SU-DHL-6 (cell line): ENCODE data around the gene DBNDD1.

Experiments used
- H2AFZ ChIP-seq: fragments of 200-600 bp; sonication (generic); 2 replicates; pipeline ENCODE4 v1.6.1; 2014; ENCODE audit warnings: low read depth, mild to moderate bottlenecking, moderate library complexity, mixed read lengths, antibody characterized with exemption, low read length; ENCODE audit not compliant: severe bottlenecking
- H3F3A ChIP-seq: fragments of 200-600 bp; shearing (Covaris generic); 2 replicates; pipeline ENCODE4 v1.6.0; 2016; ENCODE audit warnings: antibody characterized with exemption, mild to moderate bottlenecking; ENCODE audit not compliant: insufficient read depth
- H3K27ac ChIP-seq: fragments of 200-600 bp; sonication (generic); 2 replicates; pipeline ENCODE4 v1.5.1; 2016; ENCODE audit warnings: low read depth, mild to moderate bottlenecking, low read length, moderate library complexity, mixed read lengths
- H3K27me3 ChIP-seq: fragments of 200-600 bp; sonication (generic), shearing (Covaris generic); 2 replicates; pipeline ENCODE4 v1.6.0; 2014; ENCODE audit warnings: mild to moderate bottlenecking, low read length
- H3K36me3 ChIP-seq: fragments of 200-600 bp; sonication (generic); 2 replicates; pipeline ENCODE4 v1.6.1; 2014; ENCODE audit warnings: mild to moderate bottlenecking, low read length, mixed read lengths
- H3K4me2 ChIP-seq: fragments of 300-600, 200-600 bp; shearing (Covaris generic), sonication (generic); 2 replicates; pipeline ENCODE4 v1.6.0; 2014; ENCODE audit warnings: low read length, low read depth, mild to moderate bottlenecking; ENCODE audit not compliant: poor library complexity, severe bottlenecking
- H3K4me3 ChIP-seq: fragments of 200-600 bp; sonication (generic); 2 replicates; pipeline ENCODE4 v1.5.1; 2014; ENCODE audit warnings: antibody characterized with exemption, low read length, mild to moderate bottlenecking, mixed read lengths; ENCODE audit not compliant: insufficient read depth, poor library complexity, severe bottlenecking
- H3K79me2 ChIP-seq: fragments of 200-600 bp; sonication (generic); 2 replicates; pipeline ENCODE4 v1.6.1; 2014; ENCODE audit warnings: mild to moderate bottlenecking, low read length, moderate library complexity; ENCODE audit not compliant: insufficient read depth
- H3K9ac ChIP-seq: fragments of 200-600 bp; sonication (generic); 2 replicates; pipeline ENCODE4 v1.7.0; 2014; ENCODE audit warnings: mild to moderate bottlenecking, low read length
- H3K9me2 ChIP-seq: fragments of 200-600 bp; sonication (generic); replicated peaks from 2 replicates; pipeline ENCODE4 v1.6.1; 2014; ENCODE audit warnings: low read length; ENCODE audit not compliant: insufficient read depth
- H3K9me3 ChIP-seq: fragments of 200-600 bp; sonication (generic); 2 replicates; pipeline ENCODE4 v1.6.1; 2014; ENCODE audit warnings: low read length, mixed read lengths; ENCODE audit not compliant: insufficient read depth
- H4K20me1 ChIP-seq: fragments of 200-600 bp; sonication (generic); 2 replicates; pipeline ENCODE4 v1.6.1; 2014; ENCODE audit warnings: low read depth, mild to moderate bottlenecking, antibody characterized with exemption, low read length, moderate library complexity, mixed read lengths
- CTCF ChIP-seq: fragments of 200-600 bp; sonication (generic); IDR thresholded peaks from one replicate; pipeline ENCODE4 v1.5.1; 2017; ENCODE audit warnings: antibody characterized with exemption, mild to moderate bottlenecking, low read length, moderate library complexity; ENCODE audit not compliant: insufficient read depth, poor library complexity, severe bottlenecking
- EZH2phosphoT487 ChIP-seq: fragments of 200-600 bp; sonication (generic), shearing (Covaris generic); conservative IDR thresholded peaks from 2 replicates; pipeline ENCODE4 v1.6.1; 2018; ENCODE audit warnings: mild to moderate bottlenecking, antibody characterized with exemption, low read length, moderate library complexity, mixed read lengths

DBNDD1 gene

DNA sequence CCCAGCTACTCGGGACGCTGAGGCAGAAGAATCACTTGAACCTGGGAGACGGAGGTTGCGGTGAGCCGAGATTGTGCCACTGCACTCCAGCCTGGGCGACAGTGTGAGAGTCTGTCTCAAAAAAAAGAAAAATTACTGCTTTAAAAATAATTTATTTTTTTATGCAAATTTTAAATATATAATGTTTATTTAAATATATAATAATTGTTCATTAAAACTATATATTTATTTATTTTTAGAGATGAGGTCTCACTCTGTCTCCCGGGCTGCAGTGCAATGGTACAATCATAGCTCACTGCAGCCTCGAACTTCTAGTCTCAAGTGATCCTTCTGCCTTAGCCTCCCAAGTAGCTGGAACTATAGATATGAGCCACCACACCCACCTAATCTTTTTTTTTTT lies 15.2 kb upstream of the DBNDD1 start:
- H3K4me2 ChIP-seq, result no peak overlapping the region
- H3K36me3 ChIP-seq, result no peaks in the 10 kb centered on the region
- H3F3A ChIP-seq, result no peaks in the 10 kb centered on the region
- no peaks in the 10 kb centered on the region for H3K27me3 ChIP-seq
- no peak overlapping the region for H2AFZ ChIP-seq
- H3K27ac ChIP-seq, result no peak overlapping the region
- no peaks in the 10 kb centered on the region for H4K20me1 ChIP-seq
- H3K4me3 ChIP-seq, result no peak overlapping the region
- no peak overlapping the region for H3K9ac ChIP-seq
- H3K9me2 ChIP-seq, result no peaks in the 10 kb centered on the region
- no peaks in the 10 kb centered on the region for H3K9me3 ChIP-seq
- TF ChIP-seq EZH2phosphoT487 (no peak), CTCF (no peak)
- H3K79me2 ChIP-seq, result no peaks in the 10 kb centered on the region

GRCh38 chr16:90033387-90033786 lies 14.1 kb upstream of the DBNDD1 start:
- Histone ChIP-seq H3K27me3 (no peaks in the 10 kb centered on the region), H3F3A (no peaks in the 10 kb centered on the region), H3K79me2 (no peaks in the 10 kb centered on the region), H3K4me2 (no peak overlapping the region), H3K9ac (no peak overlapping the region), H3K4me3 (no peak overlapping the region), H3K36me3 (no peaks in the 10 kb centered on the region), H3K9me3 (no peaks in the 10 kb centered on the region), H3K27ac (no peak overlapping the region), H4K20me1 (no peaks in the 10 kb centered on the region), H2AFZ (no peak overlapping the region), H3K9me2 (no peaks in the 10 kb centered on the region)
- TF ChIP-seq CTCF (no peak), EZH2phosphoT487 (no peak)

- H3K4me2 ChIP-seq, result no peak overlapping the region
- no peaks in the 10 kb centered on the region for H3K27me3 ChIP-seq
- no peak for TF ChIP-seq EZH2phosphoT487
- no peak for TF ChIP-seq CTCF
- H3K27ac ChIP-seq, result no peak overlapping the region
- H2AFZ ChIP-seq, result no peak overlapping the region
- no peaks in the 10 kb centered on the region for H4K20me1 ChIP-seq
- H3K36me3 ChIP-seq, result no peaks in the 10 kb centered on the region
- H3K79me2 ChIP-seq, result no peaks in the 10 kb centered on the region
- H3K4me3 ChIP-seq, result no peak overlapping the region
- no peaks in the 10 kb centered on the region for H3K9me2 ChIP-seq
- H3K9me3 ChIP-seq, result no peaks in the 10 kb centered on the region
- no peak overlapping the region for H3K9ac ChIP-seq
- H3F3A ChIP-seq, result no peaks in the 10 kb centered on the region
Measured at GRCh38 chr16:90032674-90033331, 13.5 kb upstream of the DBNDD1 start.
